IMR-90 (cell line): Measurements from ENCODE around the gene ZNF879. TPM values are rescaled to one million over a fixed set of nuclear protein-coding genes. Genes with fewer than 3 reads are reported as not detected.

Experiments used
- ATAC-seq: fragments of 200-7000 bp; cut with Tn5 transposase; 2 replicates; pipeline ENCODE4 v1.9.1; 2020; ENCODE audit warnings: low read depth, mild to moderate bottlenecking, moderate library complexity
- BruUV-seq: library from RNA; stranded (reverse); fragments of 400-500 nt; replicated peaks from 2 replicates; lab custom pipeline; 2021; lab: Mats Ljungman, UMichigan
- CTCF ChIA-PET: fragments of 300-600 bp; formaldehyde crosslinking; extraction: SDS; loops from one replicate; lab custom pipeline; 2021; ENCODE audit warnings: antibody characterized with exemption; lab: Yijun Ruan, JAX
- POLR2A ChIA-PET: fragments of 300-600 bp; sonication (Branson Sonifier 250); formaldehyde crosslinking; loops from one replicate; lab custom pipeline; 2022; ENCODE audit warnings: antibody characterized with exemption; ENCODE audit not compliant: unreplicated experiment; lab: Charles Lee
- DNase-seq: peaks from one replicate; pipeline ENCODE4 v3.0.0; 2013
- H2AFZ ChIP-seq: replicated peaks from 2 replicates; pipeline ENCODE3; 2013; ENCODE audit warnings: low read length, mild to moderate bottlenecking; ENCODE audit not compliant: poor library complexity
- H2AK5ac ChIP-seq: 2 replicates; pipeline ENCODE4 v1.6.1; 2013; ENCODE audit warnings: low read depth, low read length, inconsistent platforms
- H2AK9ac ChIP-seq: replicated peaks from 2 replicates; pipeline ENCODE3; 2013; ENCODE audit warnings: mild to moderate bottlenecking, low read depth, low read length, moderate library complexity; ENCODE audit not compliant: poor library complexity
- H2BK120ac ChIP-seq: 2 replicates; pipeline ENCODE4 v1.6.1; 2013; ENCODE audit warnings: low read depth, low read length, inconsistent platforms
- H2BK15ac ChIP-seq: 3 replicates; pipeline ENCODE4 v1.6.1; 2013; ENCODE audit warnings: low read depth, low read length, inconsistent platforms
- H2BK20ac ChIP-seq: 2 replicates; pipeline ENCODE4 v1.6.1; 2013; ENCODE audit warnings: low read depth, mild to moderate bottlenecking, inconsistent platforms, low read length, moderate library complexity
- H2BK5ac ChIP-seq: 2 replicates; pipeline ENCODE4 v1.6.1; 2013; ENCODE audit warnings: mild to moderate bottlenecking, low read depth, low read length, inconsistent platforms; ENCODE audit not compliant: poor library complexity, severe bottlenecking
- H3K14ac ChIP-seq: replicated peaks from 2 replicates; pipeline ENCODE4 v1.6.1; 2013; ENCODE audit warnings: low read depth, low read length, inconsistent platforms
- H3K18ac ChIP-seq: 2 replicates; pipeline ENCODE4 v1.6.1; 2013; ENCODE audit warnings: low read depth, low read length, control low read depth
- H3K23ac ChIP-seq: 2 replicates; pipeline ENCODE4 v1.6.1; 2013; ENCODE audit warnings: low read depth, low read length, inconsistent platforms
- H3K27ac ChIP-seq: 2 replicates; pipeline ENCODE4 v1.5.1; 2013; ENCODE audit warnings: mild to moderate bottlenecking, control low read depth, low read length; ENCODE audit not compliant: insufficient read depth
- H3K27me3 ChIP-seq: 2 replicates; pipeline ENCODE4 v1.6.1; 2013; ENCODE audit warnings: low read length; ENCODE audit not compliant: control insufficient read depth, insufficient read depth
- H3K36me3 ChIP-seq: 2 replicates; pipeline ENCODE4 v1.6.1; 2013; ENCODE audit warnings: low read length, mixed read lengths; ENCODE audit not compliant: control insufficient read depth, insufficient read depth
- H3K4ac ChIP-seq: 2 replicates; pipeline ENCODE4 v1.6.1; 2013; ENCODE audit warnings: low read depth, low read length, inconsistent platforms
- H3K4me1 ChIP-seq: 2 replicates; pipeline ENCODE4 v1.6.1; 2013; ENCODE audit warnings: low read length, mixed read lengths; ENCODE audit not compliant: control insufficient read depth, insufficient read depth
- H3K4me2 ChIP-seq: 2 replicates; pipeline ENCODE4 v1.6.1; 2013; ENCODE audit warnings: low read depth, mild to moderate bottlenecking, control low read depth, low read length, moderate library complexity
- H3K4me3 ChIP-seq: 2 replicates; pipeline ENCODE4 v1.5.1; 2013; ENCODE audit warnings: low read depth, mild to moderate bottlenecking, control low read depth, low read length, moderate library complexity; ENCODE audit not compliant: insufficient read depth
- H3K56ac ChIP-seq: 2 replicates; pipeline ENCODE4 v1.6.1; 2013; ENCODE audit warnings: low read length, inconsistent platforms; ENCODE audit not compliant: insufficient read depth; ENCODE audit errors: extremely low read depth
- H3K79me1 ChIP-seq, 2 experiments: 2 replicates each; pipeline ENCODE4 v1.6.1; 2013; ENCODE audit warnings: low read length in 2 of 2, inconsistent platforms in 1 of 2, low read depth in 1 of 2
- H3K9ac ChIP-seq: 2 replicates; pipeline ENCODE4 v1.6.1; 2013; ENCODE audit warnings: low read depth, low read length, control low read depth
- H3K9me1 ChIP-seq: 2 replicates; pipeline ENCODE4 v1.6.1; 2013; ENCODE audit warnings: low read length, inconsistent platforms; ENCODE audit not compliant: insufficient read depth
- H3K9me3 ChIP-seq: 2 replicates; pipeline ENCODE4 v1.6.1; 2013; ENCODE audit warnings: low read length; ENCODE audit not compliant: control insufficient read depth, insufficient read depth
- H4K20me1 ChIP-seq: 2 replicates; pipeline ENCODE4 v1.6.1; 2013; ENCODE audit warnings: low read length, inconsistent platforms; ENCODE audit not compliant: insufficient read depth
- H4K5ac ChIP-seq: 2 replicates; pipeline ENCODE4 v1.6.1; 2013; ENCODE audit warnings: mild to moderate bottlenecking, low read depth, low read length, control low read depth
- H4K8ac ChIP-seq, 2 experiments: 2 replicates each; pipeline ENCODE4 v1.6.1; 2013; ENCODE audit warnings: low read depth in 2 of 2, low read length in 2 of 2, control low read depth in 1 of 2, inconsistent platforms in 1 of 2
- H4K91ac ChIP-seq: 2 replicates; pipeline ENCODE4 v1.6.1; 2013; ENCODE audit warnings: low read depth, low read length, inconsistent platforms; ENCODE audit not compliant: insufficient read depth
- CHD1 ChIP-seq: IDR thresholded peaks from 2 replicates; pipeline ENCODE4 v1.6.1; 2012; ENCODE audit warnings: low read depth, low read length, improper control_type of control experiment
- MAFK ChIP-seq: IDR thresholded peaks from 2 replicates; pipeline ENCODE4 v1.6.1; 2012; ENCODE audit warnings: low read depth, low read length, improper control_type of control experiment
- MAZ ChIP-seq: IDR thresholded peaks from 2 replicates; pipeline ENCODE4 v1.6.1; 2012; ENCODE audit warnings: low read depth, mild to moderate bottlenecking, low read length, improper control_type of control experiment, moderate library complexity, borderline replicate concordance
- NFE2L2 ChIP-seq: fragments of 150-350 bp; IDR thresholded peaks from 2 replicates; pipeline ENCODE4 v1.6.1; 2016; ENCODE audit warnings: low read depth, mild to moderate bottlenecking, low read length
- RAD21 ChIP-seq: IDR thresholded peaks from 2 replicates; pipeline ENCODE4 v1.6.1; 2012; ENCODE audit warnings: low read length, improper control_type of control experiment
- RCOR1 ChIP-seq: IDR thresholded peaks from 2 replicates; pipeline ENCODE4 v1.6.1; 2012; ENCODE audit warnings: mild to moderate bottlenecking, low read length, improper control_type of control experiment; ENCODE audit not compliant: insufficient replicate concordance
- RFX5 ChIP-seq: IDR thresholded peaks from 2 replicates; pipeline ENCODE4 v1.8.0; 2012; ENCODE audit warnings: low read depth, mild to moderate bottlenecking, low read length, moderate library complexity
- WGBS, 2 experiments: methylation state at CpG; one replicate each; pipeline versions ENCODE4 v1.1.5 to v1.1.7; 2013; ENCODE audit warnings: missing lambda C conversion rate in 2 of 2; ENCODE audit not compliant: insufficient read length in 1 of 2; ENCODE audit errors: extremely low coverage in 2 of 2; 5-methylcytosine and 5-hydroxymethylcytosine counted together
- dilution Hi-C: fragments of 300-500 bp; cut with HindIII; formaldehyde crosslinking; loops from one replicate; pipeline ENCODE4 v1.14.3; 2018; ENCODE audit warnings: low sequenced_read_pairs; ENCODE audit not compliant: unreplicated experiment
- in situ Hi-C: fragments of 300-500 bp; cut with MboI; formaldehyde crosslinking; loops from 3 replicates; pipeline ENCODE4 v1.14.3; 2019; ENCODE audit warnings: low sequenced_read_pairs, inconsistent platforms, mixed read lengths
- intact Hi-C: fragments of 100-400 bp; cut with micrococcal nuclease; formaldehyde crosslinking; loops from 2 replicates; pipeline ENCODE4 v1.10.0; 2022
- polyA plus RNA-seq, 3 experiments: library from polyadenylated mRNA; depleted of rRNA; stranded (reverse); fragments of >200 nt; gene quantifications; 2 replicates each; pipeline ENCODE4 v1.2.3, GENCODE V29; 2012; ENCODE audit warnings: low replicate concordance in 1 of 3
- total RNA-seq: library from RNA; depleted of rRNA; stranded (reverse); fragments of >200 nt; gene quantifications from 2 replicates; pipeline ENCODE4 v1.2.3, GENCODE V29; 2012
- TF ChIP-seq, protein P1 (sequence below): conservative IDR thresholded peaks from 2 replicates; pipeline ENCODE4 v1.5.1; 2012; ENCODE audit warnings: mild to moderate bottlenecking, low read depth, low read length, improper control_type of control experiment
- TF ChIP-seq, protein P2 (sequence below): fragments of 150-350 bp; IDR thresholded peaks from 2 replicates; pipeline ENCODE4 v1.6.1; 2017; ENCODE audit warnings: mild to moderate bottlenecking, antibody characterized with exemption, low read length, low read depth

The ZNF879 gene
- total and polyA plus RNA-seq, 2 of the 4 experiments (the other 2 are of a cell fraction), result 1.4 to 3.4 TPM

DNA sequence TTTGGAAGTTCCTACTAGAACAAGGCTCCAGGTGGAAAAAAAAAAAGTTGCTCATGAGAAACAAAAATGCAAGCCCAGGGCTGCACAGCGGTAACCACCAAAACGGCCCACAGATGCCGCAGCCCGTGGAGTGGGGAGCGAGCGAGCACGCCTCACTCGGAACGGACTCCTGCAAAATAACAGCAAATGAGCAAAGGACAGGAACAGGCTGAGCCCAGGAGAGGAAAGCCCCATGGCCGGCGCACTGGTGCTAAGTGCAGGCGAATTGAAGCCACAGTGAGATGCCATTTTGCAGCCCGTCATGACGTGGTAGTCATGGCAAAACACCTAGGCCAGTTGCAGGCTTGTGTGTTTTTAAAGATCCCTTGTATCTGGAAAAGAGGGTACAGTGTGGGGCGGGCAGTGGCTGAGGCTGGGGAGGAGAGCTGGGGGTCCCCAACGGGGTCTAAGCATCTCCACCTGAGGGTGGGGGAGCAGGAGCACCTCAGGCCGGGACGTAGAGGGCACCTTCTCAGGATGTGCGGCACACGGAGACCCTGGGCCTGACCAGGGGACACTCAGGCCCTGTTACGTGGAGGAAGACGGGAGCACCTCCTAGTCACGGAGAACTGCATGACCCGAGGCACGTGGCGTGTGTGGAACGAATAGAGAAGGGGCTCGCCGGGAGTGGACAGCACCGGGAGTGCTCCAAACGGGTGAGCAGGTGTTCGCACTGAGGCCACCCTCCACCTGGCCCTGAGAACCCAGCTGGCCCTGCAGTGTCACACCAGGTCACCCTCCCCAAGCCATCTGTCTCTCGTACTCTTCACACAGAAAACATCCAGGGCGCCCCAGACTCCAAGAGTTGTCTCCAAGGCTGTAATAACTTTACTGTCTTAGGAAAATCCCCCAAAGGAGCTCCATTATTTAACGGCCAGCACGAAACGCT is 39.2 kb upstream of the ZNF879 start (continued):
- TF ChIP-seq, protein P1, sequence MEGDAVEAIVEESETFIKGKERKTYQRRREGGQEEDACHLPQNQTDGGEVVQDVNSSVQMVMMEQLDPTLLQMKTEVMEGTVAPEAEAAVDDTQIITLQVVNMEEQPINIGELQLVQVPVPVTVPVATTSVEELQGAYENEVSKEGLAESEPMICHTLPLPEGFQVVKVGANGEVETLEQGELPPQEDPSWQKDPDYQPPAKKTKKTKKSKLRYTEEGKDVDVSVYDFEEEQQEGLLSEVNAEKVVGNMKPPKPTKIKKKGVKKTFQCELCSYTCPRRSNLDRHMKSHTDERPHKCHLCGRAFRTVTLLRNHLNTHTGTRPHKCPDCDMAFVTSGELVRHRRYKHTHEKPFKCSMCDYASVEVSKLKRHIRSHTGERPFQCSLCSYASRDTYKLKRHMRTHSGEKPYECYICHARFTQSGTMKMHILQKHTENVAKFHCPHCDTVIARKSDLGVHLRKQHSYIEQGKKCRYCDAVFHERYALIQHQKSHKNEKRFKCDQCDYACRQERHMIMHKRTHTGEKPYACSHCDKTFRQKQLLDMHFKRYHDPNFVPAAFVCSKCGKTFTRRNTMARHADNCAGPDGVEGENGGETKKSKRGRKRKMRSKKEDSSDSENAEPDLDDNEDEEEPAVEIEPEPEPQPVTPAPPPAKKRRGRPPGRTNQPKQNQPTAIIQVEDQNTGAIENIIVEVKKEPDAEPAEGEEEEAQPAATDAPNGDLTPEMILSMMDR, result no peak

DNA sequence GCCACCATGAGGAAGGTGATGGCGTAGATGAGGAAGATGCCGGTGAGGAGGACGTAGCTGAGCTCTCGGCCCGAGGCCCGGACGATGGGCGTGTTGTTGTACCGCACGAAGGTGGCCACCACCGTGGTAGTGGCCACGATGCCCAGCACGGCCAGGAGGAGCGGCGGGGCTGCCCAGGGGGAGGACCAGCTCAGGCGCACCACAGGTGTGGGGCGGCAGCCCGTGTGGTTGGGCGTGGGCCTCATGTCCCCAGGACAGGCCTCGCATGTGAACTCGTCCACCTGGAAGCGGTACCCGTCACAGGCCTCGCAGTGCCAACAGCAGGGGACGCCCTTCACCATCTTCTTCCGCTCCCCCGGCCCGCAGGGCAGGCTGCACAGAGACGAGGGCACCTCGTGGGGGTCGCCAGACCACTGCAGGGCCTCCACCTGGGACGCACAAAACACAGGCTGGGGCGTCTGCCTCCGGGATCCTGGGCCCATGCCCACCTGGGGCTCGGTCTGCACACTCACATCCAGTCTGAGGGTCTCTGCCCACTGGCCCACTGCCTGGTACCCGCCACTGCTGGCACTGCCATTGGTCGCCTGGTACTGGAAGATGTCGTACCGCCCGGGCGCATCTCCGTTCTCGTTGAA is 37.2 kb upstream of the ZNF879 start:
- ChIA-PET POLR2A (no interaction called here), CTCF (no interaction called here)
- Histone ChIP-seq H3K36me3 (no peaks in the 10 kb centered on the region), H3K4me3 (no peak overlapping the region), H2AK9ac (no peak overlapping the region), H3K4me2 (no peak overlapping the region), H4K5ac (no peak overlapping the region), H3K14ac (no peak overlapping the region), H3K79me1 (no peaks in the 10 kb centered on the region), H3K9me1 (no peaks in the 10 kb centered on the region), H4K8ac (no peak overlapping the region), H2BK20ac (no peak overlapping the region), H2BK120ac (no peak overlapping the region), H2AFZ (no peak overlapping the region), H2BK5ac (no peak overlapping the region), H3K9me3 (peaks cover 73% of the 10 kb centered on the region), H3K9ac (no peak overlapping the region), H3K27ac (no peak overlapping the region), H2BK15ac (no peak overlapping the region), H3K18ac (no peak overlapping the region), H3K4ac (no peak overlapping the region), H2AK5ac (no peak overlapping the region), H4K91ac (no peak overlapping the region), H3K56ac (no peak overlapping the region), H3K23ac (no peak overlapping the region), H3K27me3 (no peaks in the 10 kb centered on the region), H4K20me1 (no peaks in the 10 kb centered on the region), H3K4me1 (no peaks in the 10 kb centered on the region)
- dilution Hi-C loops, result no loop called here
- DNase-seq (no peak), ATAC-seq (no peak)
- in situ Hi-C loops, result no loop called here
- intact Hi-C loops, result no loop called here
- WGBS, 2 experiments, result 84% methylated on average over 30 of the region's 43 CpGs; no CpG with 5 or more reads in 1 of the 2 experiments
- BruUV-seq, result no TSS peak
- no peak for TF ChIP-seq RAD21
- TF ChIP-seq, protein P2, sequence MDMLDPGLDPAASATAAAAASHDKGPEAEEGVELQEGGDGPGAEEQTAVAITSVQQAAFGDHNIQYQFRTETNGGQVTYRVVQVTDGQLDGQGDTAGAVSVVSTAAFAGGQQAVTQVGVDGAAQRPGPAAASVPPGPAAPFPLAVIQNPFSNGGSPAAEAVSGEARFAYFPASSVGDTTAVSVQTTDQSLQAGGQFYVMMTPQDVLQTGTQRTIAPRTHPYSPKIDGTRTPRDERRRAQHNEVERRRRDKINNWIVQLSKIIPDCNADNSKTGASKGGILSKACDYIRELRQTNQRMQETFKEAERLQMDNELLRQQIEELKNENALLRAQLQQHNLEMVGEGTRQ, result no peak
- TF ChIP-seq CHD1, result no peak
- TF ChIP-seq RCOR1, result no peak
- TF ChIP-seq RFX5, result no peak
- TF ChIP-seq MAFK, result no peak
- no peak for TF ChIP-seq MAZ
- TF ChIP-seq, protein P1, result no peak
- no peak for TF ChIP-seq NFE2L2
